ENCODE data around the gene ARHGAP6.
A peak's percentile ranks its signal among the peaks of the same experiment; 100 is the strongest.

Gene ARHGAP6

GRCh38 chrX:11480626-11481025 lies 185.1 kb downstream of the ARHGAP6 start:
- H3K4ac ChIP-seq (ENCODE audit: low read length) = no peak overlapping the region
- H2AFZ ChIP-seq (ENCODE audit: low read length) = no peak overlapping the region
- H3K23ac ChIP-seq (ENCODE audit: low read depth, low read length, poor library complexity) = no peak overlapping the region
- H2BK120ac ChIP-seq (ENCODE audit: low read depth, low read length) = no peak overlapping the region
- peaks cover 0 to 5% of the 10 kb centered on the region in 2 donors for H3K4me1 ChIP-seq (ENCODE audit: control insufficient read depth in 2 of 2, insufficient read depth in 1 of 2, low read depth in 1 of 2, low read length in 2 of 2)
- no peak overlapping the region for H2BK12ac ChIP-seq (ENCODE audit: low read length)
- H4K91ac ChIP-seq (ENCODE audit: low read depth, low read length, poor library complexity) = no peak overlapping the region
- no peaks in the 10 kb centered on the region for H3K79me1 ChIP-seq (ENCODE audit: low read depth, low read length)
- no peak overlapping the region for H3K4me3 ChIP-seq (ENCODE audit: low read length in 2 of 2)
- no peak overlapping the region for H2AK5ac ChIP-seq (ENCODE audit: low read depth, low read length)
- no peak overlapping the region for H2BK5ac ChIP-seq (ENCODE audit: low read length)
- H3K9me3 ChIP-seq (replicated peaks in 1 of 2; ENCODE audit: control insufficient read depth in 2 of 2, insufficient read depth in 1 of 2, low read depth in 1 of 2, low read length in 2 of 2) = no peaks in the 10 kb centered on the region
- no peaks in the 10 kb centered on the region for H3K36me3 ChIP-seq (replicated peaks in 1 of 2; ENCODE audit: control insufficient read depth in 2 of 2, insufficient read depth in 2 of 2, low read length in 2 of 2)
- no peak overlapping the region for H3K18ac ChIP-seq (ENCODE audit: low read length)
- no peak overlapping the region for H2BK15ac ChIP-seq (ENCODE audit: low read length)
- H3K27me3 ChIP-seq (ENCODE audit: control insufficient read depth in 3 of 3, insufficient read depth in 3 of 3, low read depth in 1 of 3, low read length in 3 of 3) = no peaks in the 10 kb centered on the region
- no peak for DNase-seq (ENCODE audit: low spot score)
- H3K27ac ChIP-seq (replicated peaks; ENCODE audit: low read length) = no peak overlapping the region
- no peak overlapping the region for H3K14ac ChIP-seq (ENCODE audit: low read length)
- H4K8ac ChIP-seq (ENCODE audit: low read depth, low read length) = no peak overlapping the region
- H3K4me2 ChIP-seq (ENCODE audit: insufficient read depth, low read length, poor library complexity, severe bottlenecking) = no peak overlapping the region
- H3K9ac ChIP-seq (ENCODE audit: low read depth, low read length, poor library complexity) = no peak overlapping the region

GRCh38 chrX:11478911-11479310 lies 186.8 kb downstream of the ARHGAP6 start:
- no peak overlapping the region for H3K23ac ChIP-seq (ENCODE audit: low read depth, low read length, poor library complexity)
- DNase-seq (ENCODE audit: low spot score) = no peak
- no peak overlapping the region for H3K14ac ChIP-seq (ENCODE audit: low read length)
- H4K8ac ChIP-seq (ENCODE audit: low read depth, low read length) = no peak overlapping the region
- no peaks in the 10 kb centered on the region for H3K27me3 ChIP-seq (ENCODE audit: control insufficient read depth in 3 of 3, insufficient read depth in 3 of 3, low read depth in 1 of 3, low read length in 3 of 3)
- no peaks in the 10 kb centered on the region for H3K36me3 ChIP-seq (replicated peaks in 1 of 2; ENCODE audit: control insufficient read depth in 2 of 2, insufficient read depth in 2 of 2, low read length in 2 of 2)
- H3K4me2 ChIP-seq (ENCODE audit: insufficient read depth, low read length, poor library complexity, severe bottlenecking) = no peak overlapping the region
- H4K91ac ChIP-seq (ENCODE audit: low read depth, low read length, poor library complexity) = no peak overlapping the region
- no peak overlapping the region for H2BK120ac ChIP-seq (ENCODE audit: low read depth, low read length)
- no peak overlapping the region for H3K27ac ChIP-seq (replicated peaks; ENCODE audit: low read length)
- peak overlapping the region; percentile 50 for H2AFZ ChIP-seq (ENCODE audit: low read length)
- no peak overlapping the region for H2BK15ac ChIP-seq (ENCODE audit: low read length)
- H3K4ac ChIP-seq (ENCODE audit: low read length) = no peak overlapping the region
- WGBS, 2 donors (ENCODE audit: extremely low coverage in 2 of 2, insufficient read length in 2 of 2, insufficient replicate concordance in 1 of 2) = no CpG with 5 or more reads among the region's 3 CpGs
- H2BK5ac ChIP-seq (ENCODE audit: low read length) = no peak overlapping the region
- no peak overlapping the region for H2BK12ac ChIP-seq (ENCODE audit: low read length)
- no peak overlapping the region for H3K9ac ChIP-seq (ENCODE audit: low read depth, low read length, poor library complexity)
- H3K9me3 ChIP-seq (replicated peaks in 1 of 2; ENCODE audit: control insufficient read depth in 2 of 2, insufficient read depth in 1 of 2, low read depth in 1 of 2, low read length in 2 of 2) = no peaks in the 10 kb centered on the region
- H3K18ac ChIP-seq (ENCODE audit: low read length) = no peak overlapping the region
- no peak overlapping the region for H2AK5ac ChIP-seq (ENCODE audit: low read depth, low read length)
- H3K4me1 ChIP-seq (ENCODE audit: control insufficient read depth in 2 of 2, insufficient read depth in 1 of 2, low read depth in 1 of 2, low read length in 2 of 2) = peaks cover 0 to 5% of the 10 kb centered on the region in 2 donors
- no peak overlapping the region for H3K4me3 ChIP-seq (ENCODE audit: low read length in 2 of 2)
- H3K79me1 ChIP-seq (ENCODE audit: low read depth, low read length) = no peaks in the 10 kb centered on the region

- H3K9ac ChIP-seq (ENCODE audit: low read depth, low read length, poor library complexity) = no peak overlapping the region
- no CpG with 5 or more reads among the region's 1 CpG for WGBS, 2 donors (ENCODE audit: extremely low coverage in 2 of 2, insufficient read length in 2 of 2, insufficient replicate concordance in 1 of 2)
- H3K79me1 ChIP-seq (ENCODE audit: low read depth, low read length) = no peaks in the 10 kb centered on the region
- H4K91ac ChIP-seq (ENCODE audit: low read depth, low read length, poor library complexity) = no peak overlapping the region
- H3K27ac ChIP-seq (replicated peaks; ENCODE audit: low read length) = no peak overlapping the region
- no peaks in the 10 kb centered on the region for H3K9me3 ChIP-seq (replicated peaks in 1 of 2; ENCODE audit: control insufficient read depth in 2 of 2, insufficient read depth in 1 of 2, low read depth in 1 of 2, low read length in 2 of 2)
- H2BK5ac ChIP-seq (ENCODE audit: low read length) = no peak overlapping the region
- no peak overlapping the region for H3K14ac ChIP-seq (ENCODE audit: low read length)
- no peak overlapping the region for H2AFZ ChIP-seq (ENCODE audit: low read length)
- no peak overlapping the region for H2AK5ac ChIP-seq (ENCODE audit: low read depth, low read length)
- H2BK120ac ChIP-seq (ENCODE audit: low read depth, low read length) = no peak overlapping the region
- no peak overlapping the region for H3K18ac ChIP-seq (ENCODE audit: low read length)
- H3K23ac ChIP-seq (ENCODE audit: low read depth, low read length, poor library complexity) = no peak overlapping the region
- H3K27me3 ChIP-seq (ENCODE audit: control insufficient read depth in 3 of 3, insufficient read depth in 3 of 3, low read depth in 1 of 3, low read length in 3 of 3) = no peaks in the 10 kb centered on the region
- H3K4ac ChIP-seq (ENCODE audit: low read length) = no peak overlapping the region
- H3K4me2 ChIP-seq (ENCODE audit: insufficient read depth, low read length, poor library complexity, severe bottlenecking) = no peak overlapping the region
- no peak overlapping the region for H2BK12ac ChIP-seq (ENCODE audit: low read length)
- peaks cover 0 to 5% of the 10 kb centered on the region in 2 donors for H3K4me1 ChIP-seq (ENCODE audit: control insufficient read depth in 2 of 2, insufficient read depth in 1 of 2, low read depth in 1 of 2, low read length in 2 of 2)
- no peak overlapping the region for H3K4me3 ChIP-seq (ENCODE audit: low read length in 2 of 2)
- DNase-seq (ENCODE audit: low spot score) = no peak
- H2BK15ac ChIP-seq (ENCODE audit: low read length) = no peak overlapping the region
- H4K8ac ChIP-seq (ENCODE audit: low read depth, low read length) = no peak overlapping the region
- no peaks in the 10 kb centered on the region for H3K36me3 ChIP-seq (replicated peaks in 1 of 2; ENCODE audit: control insufficient read depth in 2 of 2, insufficient read depth in 2 of 2, low read length in 2 of 2)
These were observed 187.7 kb downstream of the ARHGAP6 start for GRCh38 chrX:11478026-11478425.

- Histone ChIP-seq H2BK120ac (ENCODE audit: low read depth, low read length) (no peak overlapping the region), H3K27me3 (ENCODE audit: control insufficient read depth in 3 of 3, insufficient read depth in 3 of 3, low read depth in 1 of 3, low read length in 3 of 3) (no peaks in the 10 kb centered on the region), H3K9me3 (replicated peaks in 1 of 2; ENCODE audit: control insufficient read depth in 2 of 2, insufficient read depth in 1 of 2, low read depth in 1 of 2, low read length in 2 of 2) (no peaks in the 10 kb centered on the region), H4K8ac (ENCODE audit: low read depth, low read length) (no peak overlapping the region), H3K4me2 (ENCODE audit: insufficient read depth, low read length, poor library complexity, severe bottlenecking) (peak overlapping the region; percentile 11), H3K4ac (ENCODE audit: low read length) (no peak overlapping the region), H3K9ac (ENCODE audit: low read depth, low read length, poor library complexity) (no peak overlapping the region), H3K4me3 (ENCODE audit: low read length in 2 of 2) (no peak overlapping the region), H3K79me1 (ENCODE audit: low read depth, low read length) (no peaks in the 10 kb centered on the region), H2AFZ (ENCODE audit: low read length) (no peak overlapping the region), H3K14ac (ENCODE audit: low read length) (no peak overlapping the region), H2BK15ac (ENCODE audit: low read length) (no peak overlapping the region), H2AK5ac (ENCODE audit: low read depth, low read length) (no peak overlapping the region), H3K4me1 (ENCODE audit: control insufficient read depth in 2 of 2, insufficient read depth in 1 of 2, low read depth in 1 of 2, low read length in 2 of 2) (peaks cover 0 to 5% of the 10 kb centered on the region in 2 donors), H4K91ac (ENCODE audit: low read depth, low read length, poor library complexity) (no peak overlapping the region), H2BK12ac (ENCODE audit: low read length) (no peak overlapping the region), H3K23ac (ENCODE audit: low read depth, low read length, poor library complexity) (no peak overlapping the region), H3K18ac (ENCODE audit: low read length) (no peak overlapping the region), H3K27ac (replicated peaks; ENCODE audit: low read length) (no peak overlapping the region), H3K36me3 (replicated peaks in 1 of 2; ENCODE audit: control insufficient read depth in 2 of 2, insufficient read depth in 2 of 2, low read length in 2 of 2) (no peaks in the 10 kb centered on the region), H2BK5ac (ENCODE audit: low read length) (no peak overlapping the region)
- DNase-seq (ENCODE audit: low spot score) = no peak
These were observed 191.1 kb downstream of the ARHGAP6 start for GRCh38 chrX:11474576-11474975.
